ENCODE results near the gene COPG2.

DNA sequence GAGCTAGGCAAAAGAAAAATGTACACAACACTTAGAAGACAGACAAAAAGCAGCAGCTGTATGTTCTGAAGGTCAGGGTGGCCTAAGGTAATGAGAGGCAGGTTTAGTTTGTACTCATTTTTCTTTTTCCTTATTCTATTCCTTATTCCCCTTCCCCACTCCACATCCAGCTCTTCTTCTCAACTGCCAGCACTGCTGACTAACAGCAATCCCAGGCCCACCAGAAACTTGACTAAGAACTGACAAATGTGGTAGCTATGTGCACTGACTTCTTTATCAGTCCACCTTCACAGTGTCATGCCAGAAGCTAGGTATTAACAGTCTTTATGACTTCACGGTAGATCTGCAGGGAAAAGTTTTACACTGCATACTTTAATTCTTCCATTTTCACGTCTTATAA lies 6.1 kb downstream of the COPG2 start:
- TF ChIP-seq CTCF (IDR thresholded peaks at IDR 0.05; ENCODE audit: low read depth, low read length, poor library complexity, severe bottlenecking) (no peak), EZH2phosphoT487 (IDR thresholded peaks at IDR 0.05; ENCODE audit: borderline replicate concordance, low read length) (no peak)
